NCI-H510A (cell line): ENCODE data around the gene LRRN2.

ENCODE experiments used
- DNase-seq: peaks from one replicate; lab custom pipeline; 2025; lab: John Stamatoyannopoulos, UW

The LRRN2 gene

GRCh38 chr1:204712708-204713430 lies 27.3 kb upstream of the LRRN2 start:
- no peak for DNase-seq

- peak; percentile 28 for DNase-seq
These were observed 26.6 kb upstream of the LRRN2 start for GRCh38 chr1:204711947-204712701.

- DNase-seq = no peak
These were observed 25.8 kb upstream of the LRRN2 start for GRCh38 chr1:204711103-204711946.

- DNase-seq = no peak
These were observed 24.7 kb upstream of the LRRN2 start for GRCh38 chr1:204709960-204710912.

- no peak for DNase-seq
These were observed 23.5 kb upstream of the LRRN2 start for GRCh38 chr1:204709021-204709420.

- no peak for DNase-seq
These were observed 21.4 kb upstream of the LRRN2 start for GRCh38 chr1:204706838-204707509.

- no peak for DNase-seq
These were observed 20.6 kb upstream of the LRRN2 start for GRCh38 chr1:204705888-204706837.

GRCh38 chr1:204705493-204705811 lies 19.9 kb upstream of the LRRN2 start:
- no peak for DNase-seq

- DNase-seq = no peak
These were observed 19.4 kb upstream of the LRRN2 start for GRCh38 chr1:204704794-204705492.

GRCh38 chr1:204703826-204704612 lies 18.5 kb upstream of the LRRN2 start:
- DNase-seq = no peak

GRCh38 chr1:204703268-204703664 lies 17.7 kb upstream of the LRRN2 start:
- DNase-seq = no peak

- DNase-seq = no peak
These were observed 17.2 kb upstream of the LRRN2 start for GRCh38 chr1:204702552-204703267.

GRCh38 chr1:204701229-204701628 lies 15.7 kb upstream of the LRRN2 start:
- DNase-seq = no peak

- no peak for DNase-seq
These were observed 12.4 kb upstream of the LRRN2 start for GRCh38 chr1:204697893-204698292.

- no peak for DNase-seq
These were observed 11.1 kb upstream of the LRRN2 start for GRCh38 chr1:204696606-204697005.

- DNase-seq = no peak
These were observed 10.2 kb upstream of the LRRN2 start for GRCh38 chr1:204695692-204696091.

GRCh38 chr1:204694145-204694544 lies 8.6 kb upstream of the LRRN2 start:
- DNase-seq = no peak

GRCh38 chr1:204692841-204693356 lies 7.4 kb upstream of the LRRN2 start:
- no peak for DNase-seq
